ENCODE results near the gene NEK2.

NEK2 gene

DNA sequence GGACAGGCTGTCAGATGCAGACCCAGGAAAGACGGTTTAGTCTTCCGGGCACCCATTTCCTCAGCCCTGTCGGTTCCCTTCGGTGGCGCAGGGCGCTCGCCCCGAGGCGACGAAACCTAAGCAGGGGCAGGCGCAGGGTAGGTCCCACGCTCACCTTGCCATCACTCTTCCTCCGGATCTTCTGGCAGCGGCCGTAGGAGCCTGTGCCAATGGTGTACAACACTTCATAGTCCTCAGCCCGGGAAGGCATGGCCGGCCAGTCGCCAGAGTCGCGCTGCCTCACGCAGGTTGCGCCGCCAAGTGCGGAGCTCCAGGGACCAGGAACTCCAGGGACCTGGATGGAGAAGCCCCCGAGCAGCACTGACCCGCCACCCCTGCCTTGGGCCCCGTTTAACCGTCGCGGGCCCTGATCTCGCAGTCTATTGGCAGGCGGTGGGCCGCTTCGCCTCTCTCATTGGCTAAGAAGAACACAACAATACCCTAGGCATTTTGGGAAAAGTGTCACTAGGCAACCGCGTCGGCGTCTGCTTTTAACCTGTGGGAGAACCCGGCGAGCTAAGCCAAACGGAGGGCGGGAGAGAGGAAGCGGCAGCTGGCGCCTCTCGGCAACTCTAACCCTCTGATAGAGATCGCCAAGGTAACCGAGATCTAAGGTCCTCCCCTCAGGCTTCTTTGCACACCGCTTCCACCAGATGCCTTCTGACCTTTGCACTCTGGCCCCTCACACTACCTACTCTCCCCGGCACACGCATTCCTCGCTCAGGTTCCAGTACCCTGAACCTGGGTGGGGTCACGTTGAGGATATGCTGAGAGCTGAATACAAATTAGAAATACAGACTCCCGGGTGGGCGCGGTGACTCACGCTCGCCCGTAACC is at the start of gene NEK2:
NEK2 (minus strand) TSS at position 392 of the 876 bp plus-strand sequence; CDS start at position 250, 142 bp downstream.
- TF ChIP-seq, protein P1, sequence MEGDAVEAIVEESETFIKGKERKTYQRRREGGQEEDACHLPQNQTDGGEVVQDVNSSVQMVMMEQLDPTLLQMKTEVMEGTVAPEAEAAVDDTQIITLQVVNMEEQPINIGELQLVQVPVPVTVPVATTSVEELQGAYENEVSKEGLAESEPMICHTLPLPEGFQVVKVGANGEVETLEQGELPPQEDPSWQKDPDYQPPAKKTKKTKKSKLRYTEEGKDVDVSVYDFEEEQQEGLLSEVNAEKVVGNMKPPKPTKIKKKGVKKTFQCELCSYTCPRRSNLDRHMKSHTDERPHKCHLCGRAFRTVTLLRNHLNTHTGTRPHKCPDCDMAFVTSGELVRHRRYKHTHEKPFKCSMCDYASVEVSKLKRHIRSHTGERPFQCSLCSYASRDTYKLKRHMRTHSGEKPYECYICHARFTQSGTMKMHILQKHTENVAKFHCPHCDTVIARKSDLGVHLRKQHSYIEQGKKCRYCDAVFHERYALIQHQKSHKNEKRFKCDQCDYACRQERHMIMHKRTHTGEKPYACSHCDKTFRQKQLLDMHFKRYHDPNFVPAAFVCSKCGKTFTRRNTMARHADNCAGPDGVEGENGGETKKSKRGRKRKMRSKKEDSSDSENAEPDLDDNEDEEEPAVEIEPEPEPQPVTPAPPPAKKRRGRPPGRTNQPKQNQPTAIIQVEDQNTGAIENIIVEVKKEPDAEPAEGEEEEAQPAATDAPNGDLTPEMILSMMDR (IDR thresholded peaks at IDR 0.05) = no peak

DNA sequence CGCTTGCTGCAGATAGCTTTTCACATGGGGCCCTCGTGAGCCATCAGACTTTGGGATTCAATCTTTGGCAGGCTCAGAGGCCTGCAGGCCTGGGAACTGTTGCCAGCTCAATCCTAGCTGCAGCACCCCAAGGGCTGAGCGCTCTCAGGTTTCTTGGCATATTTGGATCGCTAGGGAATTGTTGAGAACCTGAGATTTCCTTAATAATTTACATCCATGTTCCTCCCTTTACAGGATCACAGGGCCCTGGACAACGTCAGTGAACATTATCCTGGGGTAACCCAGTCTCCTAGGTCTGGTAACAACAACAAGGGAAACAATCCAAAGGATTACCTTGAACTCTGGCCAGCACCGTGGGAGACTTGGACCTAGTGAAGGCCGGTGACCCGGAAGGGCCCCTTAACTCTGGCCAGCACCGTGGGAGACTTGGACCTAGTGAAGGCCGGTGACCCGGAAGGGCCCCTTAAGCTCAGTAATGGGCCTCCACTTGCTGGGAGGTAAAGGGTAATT is 49.3 kb upstream of the NEK2 start:
- TF ChIP-seq, protein P1 (IDR thresholded peaks at IDR 0.05) = no peak

DNA sequence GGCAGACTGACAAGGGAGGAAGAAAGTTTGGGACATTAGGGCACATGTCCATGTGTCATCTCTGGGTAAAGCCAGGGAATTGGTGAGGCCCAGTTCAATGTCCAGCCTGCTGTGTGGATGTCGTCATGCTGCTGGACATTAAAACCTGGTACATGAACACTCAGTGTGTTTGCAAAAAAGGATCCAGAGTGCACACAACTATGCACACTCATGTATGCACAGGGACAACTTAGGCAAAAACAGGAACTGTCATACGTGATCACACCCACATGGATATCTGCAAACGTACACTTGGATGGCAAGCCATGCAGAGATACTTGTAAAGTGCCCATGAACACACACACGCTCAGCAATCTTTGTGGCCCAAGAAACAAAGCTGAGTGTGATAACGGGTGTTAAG is 47.9 kb upstream of the NEK2 start:
- TF ChIP-seq, protein P1 (IDR thresholded peaks at IDR 0.05) = no peak

DNA sequence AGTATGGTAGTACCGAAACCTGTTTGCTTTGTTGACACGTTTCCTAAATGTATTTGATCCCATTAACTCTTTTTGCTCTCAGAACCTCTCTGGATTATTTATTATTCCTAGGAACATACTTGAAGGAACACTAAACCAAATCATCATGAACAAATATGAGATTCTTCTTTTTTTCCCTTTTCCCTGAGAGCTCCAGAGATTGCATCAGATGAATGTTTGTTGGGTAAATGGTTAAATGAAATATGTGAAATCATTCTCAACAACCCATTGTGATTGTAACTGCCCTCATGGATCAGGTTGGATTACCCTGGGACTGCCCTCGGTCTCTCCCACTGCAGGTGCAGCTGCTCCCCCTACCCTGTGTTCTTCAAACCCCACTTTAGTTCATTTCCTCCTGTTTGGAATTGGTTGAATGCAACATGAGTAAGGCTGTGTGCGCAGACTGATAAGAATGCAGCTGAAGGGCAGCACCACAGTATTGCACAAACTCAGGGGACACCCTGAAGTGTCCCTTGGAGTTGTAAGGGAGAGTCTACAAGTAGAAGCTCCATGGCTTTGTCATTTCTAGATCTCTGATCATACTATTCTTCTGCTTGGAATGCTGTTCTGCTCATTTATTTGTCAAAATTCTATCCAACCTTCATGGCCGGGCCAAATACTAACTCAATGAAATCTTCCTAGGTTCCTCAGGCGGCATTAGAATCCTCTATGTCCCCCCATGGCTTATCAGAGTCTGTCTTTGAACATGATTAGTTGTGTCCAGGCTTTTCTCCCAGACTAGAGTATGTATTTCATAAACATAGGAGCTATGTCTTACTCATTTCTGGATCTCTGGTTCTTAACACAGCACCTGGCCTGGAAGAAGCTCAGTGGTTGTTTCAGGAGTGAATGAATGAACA is 47.1 kb upstream of the NEK2 start:
- TF ChIP-seq, protein P1 (IDR thresholded peaks at IDR 0.05) = no peak

DNA sequence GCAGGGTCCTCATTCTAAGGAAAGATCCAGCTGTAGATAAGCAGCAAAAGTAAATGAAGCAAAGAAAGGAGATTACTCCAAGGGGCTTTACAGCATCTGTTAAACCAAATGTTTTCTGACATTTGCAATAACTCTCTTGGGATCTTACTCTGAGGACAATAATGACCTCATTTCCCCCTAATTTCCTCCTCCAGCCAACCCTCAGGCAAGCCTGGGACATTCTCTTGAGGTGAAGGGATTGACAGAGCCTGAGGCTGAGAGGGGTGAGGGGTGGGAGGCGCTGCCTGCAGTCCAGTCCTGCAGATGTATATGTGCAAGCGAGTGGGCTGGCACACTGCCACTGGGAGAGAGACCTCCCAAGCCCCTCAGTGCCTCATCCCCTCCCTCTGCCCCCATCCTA is 40.5 kb upstream of the NEK2 start:
- TF ChIP-seq, protein P1 (IDR thresholded peaks at IDR 0.05) = no peak

DNA sequence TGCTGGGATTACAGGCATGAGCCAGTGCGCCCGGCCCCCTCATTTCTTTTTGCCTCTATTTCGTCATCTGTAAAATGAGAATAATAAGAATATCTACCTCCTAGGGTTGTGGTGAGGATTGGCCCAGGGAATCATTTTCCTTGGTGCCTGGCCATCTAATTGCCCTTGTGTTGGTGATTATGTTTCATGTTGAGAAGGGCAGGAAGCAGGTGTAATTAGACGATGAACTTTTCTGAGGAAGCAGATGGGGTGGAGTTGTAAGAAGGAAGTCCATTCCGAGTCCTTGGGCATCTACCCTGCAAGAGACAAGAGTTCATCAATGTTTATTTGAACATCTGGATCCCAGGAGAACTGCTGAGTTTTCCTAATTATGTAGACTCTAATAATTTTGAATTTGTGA is 38.7 kb upstream of the NEK2 start:
- TF ChIP-seq, protein P1 (IDR thresholded peaks at IDR 0.05) = no peak

DNA sequence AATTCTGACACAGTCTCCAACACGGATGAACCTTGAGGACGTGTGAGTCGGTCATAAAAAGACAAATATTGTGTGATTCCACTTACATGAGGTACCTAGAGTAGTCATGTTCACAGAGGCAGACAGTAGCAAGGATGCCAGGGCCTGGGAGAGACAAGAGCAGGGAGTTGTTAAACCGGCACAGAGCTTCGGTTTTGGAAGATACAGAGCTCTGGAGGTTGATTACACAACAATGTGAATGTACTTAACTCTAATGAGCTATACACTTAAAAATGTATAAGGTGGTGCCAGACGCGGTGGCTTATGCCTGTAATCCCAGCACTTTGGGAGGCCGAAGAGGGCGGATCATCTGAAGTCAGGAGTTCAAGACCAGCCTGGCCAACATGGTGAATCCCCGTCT is 37.8 kb upstream of the NEK2 start:
- TF ChIP-seq, protein P1 (IDR thresholded peaks at IDR 0.05) = no peak
